Effector CD8-positive, alpha-beta T cell (primary cell): ENCODE measurements around the gene HSPE1.
A peak's percentile ranks its signal among the peaks of the same experiment; 100 is the strongest.
"Not testable (repeated sequence)": the region's sequence is repeated elsewhere in the genome, so short reads cannot be mapped to it uniquely, and the experiment has no call there.

ENCODE experiments used
- DNase-seq: peaks from one replicate; lab custom pipeline; 2025; lab: John Stamatoyannopoulos, UW
- total RNA-seq, 4 experiments: gene quantifications; one replicate each; lab custom pipeline; 2026; lab: John Stamatoyannopoulos, UW

The HSPE1 gene
- 13.1 to 20.8 (median 14.8) reads per million in 4 experiments for total RNA-seq

GRCh38 chr2:197499594-197500502, at the start of gene HSPE1, which contains the start of gene HSPD1:
HSPE1 (plus strand) TSS chr2:197500379; CDS start chr2:197500437, 58 bp downstream.
HSPD1 (minus strand) TSS chr2:197499840; CDS start chr2:197498848, 992 bp downstream.
- DNase-seq: peak; percentile 97

- DNase-seq: no peak
Measured at GRCh38 chr2:197450465-197450864, 49.7 kb upstream of the HSPE1 start.

- DNase-seq: not testable (repeated sequence)
Measured at GRCh38 chr2:197450935-197451358, 49.2 kb upstream of the HSPE1 start.

- DNase-seq: no peak
Measured at GRCh38 chr2:197452754-197453122, 47.4 kb upstream of the HSPE1 start.

- peak; percentile 98 for DNase-seq
Measured at GRCh38 chr2:197453123-197453913, 46.9 kb upstream of the HSPE1 start, which contains the start of gene COQ10B. COQ10B (plus strand) TSS chr2:197453552; CDS start chr2:197453561, 9 bp downstream.

GRCh38 chr2:197453914-197454398, 46.2 kb upstream of the HSPE1 start:
- no peak for DNase-seq

- no peak for DNase-seq
Measured at GRCh38 chr2:197454923-197455322, 45.3 kb upstream of the HSPE1 start.

- no peak for DNase-seq
Measured at GRCh38 chr2:197455428-197455827, 44.8 kb upstream of the HSPE1 start.

GRCh38 chr2:197460649-197461048, 39.5 kb upstream of the HSPE1 start:
- no peak for DNase-seq

GRCh38 chr2:197461057-197461456, 39.1 kb upstream of the HSPE1 start:
- no peak for DNase-seq

- DNase-seq: no peak
Measured at GRCh38 chr2:197464175-197464574, 36.0 kb upstream of the HSPE1 start.

GRCh38 chr2:197472166-197472565, 28.0 kb upstream of the HSPE1 start:
- no peak for DNase-seq

GRCh38 chr2:197477797-197478196, 22.4 kb upstream of the HSPE1 start:
- DNase-seq: no peak

- DNase-seq: no peak
Measured at GRCh38 chr2:197480165-197481036, 19.8 kb upstream of the HSPE1 start.

- not testable (repeated sequence) for DNase-seq
Measured at GRCh38 chr2:197484248-197484647, 15.9 kb upstream of the HSPE1 start.

GRCh38 chr2:197486175-197486574, 14.0 kb upstream of the HSPE1 start:
- DNase-seq: no peak

- DNase-seq: no peak
Measured at GRCh38 chr2:197487385-197487784, 12.8 kb upstream of the HSPE1 start.

- no peak for DNase-seq
Measured at GRCh38 chr2:197495433-197496134, 4.6 kb upstream of the HSPE1 start.

- DNase-seq: no peak
Measured at GRCh38 chr2:197496695-197497094, 3.5 kb upstream of the HSPE1 start.

GRCh38 chr2:197497326-197497725, 2.9 kb upstream of the HSPE1 start:
- DNase-seq: no peak
